ENCODE results near the gene ZNRD2.

Gene ZNRD2

DNA sequence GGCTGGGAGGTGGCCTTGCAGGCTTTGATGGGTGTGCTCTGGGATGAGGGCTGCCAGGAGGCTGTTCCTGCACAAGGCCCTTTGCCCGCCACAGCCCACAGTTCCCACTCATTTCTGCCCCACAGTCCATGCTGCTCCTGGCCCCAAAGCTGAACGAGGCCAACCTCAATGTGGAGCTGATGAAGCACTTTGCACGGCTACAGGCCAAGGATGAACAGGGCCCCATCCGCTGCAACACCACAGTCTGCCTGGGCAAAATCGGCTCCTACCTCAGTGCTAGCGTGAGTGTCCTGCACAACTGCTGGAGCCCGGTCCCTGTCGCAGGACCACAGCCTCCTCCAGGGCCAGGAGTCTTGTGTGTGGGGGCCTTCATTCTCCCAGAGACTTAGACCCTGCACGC is 35.2 kb upstream of the ZNRD2 start:
- TF ChIP-seq, protein P1, sequence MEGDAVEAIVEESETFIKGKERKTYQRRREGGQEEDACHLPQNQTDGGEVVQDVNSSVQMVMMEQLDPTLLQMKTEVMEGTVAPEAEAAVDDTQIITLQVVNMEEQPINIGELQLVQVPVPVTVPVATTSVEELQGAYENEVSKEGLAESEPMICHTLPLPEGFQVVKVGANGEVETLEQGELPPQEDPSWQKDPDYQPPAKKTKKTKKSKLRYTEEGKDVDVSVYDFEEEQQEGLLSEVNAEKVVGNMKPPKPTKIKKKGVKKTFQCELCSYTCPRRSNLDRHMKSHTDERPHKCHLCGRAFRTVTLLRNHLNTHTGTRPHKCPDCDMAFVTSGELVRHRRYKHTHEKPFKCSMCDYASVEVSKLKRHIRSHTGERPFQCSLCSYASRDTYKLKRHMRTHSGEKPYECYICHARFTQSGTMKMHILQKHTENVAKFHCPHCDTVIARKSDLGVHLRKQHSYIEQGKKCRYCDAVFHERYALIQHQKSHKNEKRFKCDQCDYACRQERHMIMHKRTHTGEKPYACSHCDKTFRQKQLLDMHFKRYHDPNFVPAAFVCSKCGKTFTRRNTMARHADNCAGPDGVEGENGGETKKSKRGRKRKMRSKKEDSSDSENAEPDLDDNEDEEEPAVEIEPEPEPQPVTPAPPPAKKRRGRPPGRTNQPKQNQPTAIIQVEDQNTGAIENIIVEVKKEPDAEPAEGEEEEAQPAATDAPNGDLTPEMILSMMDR (IDR thresholded peaks at IDR 0.05; ENCODE audit: borderline replicate concordance, control extremely low read depth, extremely low read depth, insufficient read depth, missing control alignments): no peak
- in situ Hi-C loops (cut with MboI; ENCODE audit: low sequenced_read_pairs, unreplicated experiment): no loop called here

DNA sequence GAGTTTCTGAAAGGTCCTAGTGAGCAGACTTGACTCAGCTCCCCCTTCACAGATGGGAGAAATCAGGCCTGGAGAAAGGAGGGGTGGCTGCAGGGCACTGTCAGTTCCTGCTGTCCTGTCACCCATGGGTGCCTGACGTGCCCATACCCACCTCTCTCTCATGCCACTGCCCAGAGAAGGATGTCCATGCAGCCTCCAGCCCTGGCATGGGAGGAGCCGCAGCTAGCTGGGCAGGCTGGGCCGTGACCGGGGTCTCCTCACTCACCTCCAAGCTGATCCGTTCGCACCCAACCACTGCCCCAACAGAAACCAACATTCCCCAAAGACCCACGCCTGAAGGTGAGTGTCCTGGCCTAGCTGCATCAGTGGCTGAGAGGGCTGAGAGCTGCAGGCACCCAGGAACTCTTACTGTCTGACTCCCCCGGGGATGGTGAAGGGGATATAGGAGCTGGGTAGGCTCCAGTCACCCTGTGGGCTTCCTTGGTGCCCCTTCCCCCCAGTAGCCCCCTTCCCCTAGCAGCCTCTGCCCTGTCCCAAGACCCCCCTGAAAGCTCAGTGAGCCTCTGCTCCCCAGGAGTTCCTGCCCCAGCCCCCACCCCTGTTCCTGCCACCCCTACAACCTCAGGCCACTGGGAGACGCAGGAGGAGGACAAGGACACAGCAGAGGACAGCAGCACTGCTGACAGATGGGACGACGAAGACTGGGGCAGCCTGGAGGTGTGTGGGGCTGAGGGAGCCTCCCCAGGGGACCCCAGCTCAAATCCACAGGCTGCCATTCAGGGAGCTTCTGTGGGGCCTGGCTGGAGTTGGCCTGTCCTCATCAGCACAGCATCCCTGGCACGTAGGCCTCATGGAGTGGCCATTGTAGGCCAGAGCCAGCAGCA is 33.6 kb upstream of the ZNRD2 start:
- in situ Hi-C loops (cut with MboI; ENCODE audit: low sequenced_read_pairs, unreplicated experiment): no loop called here
- no peak for DNase-seq (ENCODE audit: low spot score)
- TF ChIP-seq, protein P1 (IDR thresholded peaks at IDR 0.05; ENCODE audit: borderline replicate concordance, control extremely low read depth, extremely low read depth, insufficient read depth, missing control alignments): no peak

More for the DNA sequence above, 35.2 kb upstream of the ZNRD2 start:
- DNase-seq (ENCODE audit: low spot score): no peak

DNA sequence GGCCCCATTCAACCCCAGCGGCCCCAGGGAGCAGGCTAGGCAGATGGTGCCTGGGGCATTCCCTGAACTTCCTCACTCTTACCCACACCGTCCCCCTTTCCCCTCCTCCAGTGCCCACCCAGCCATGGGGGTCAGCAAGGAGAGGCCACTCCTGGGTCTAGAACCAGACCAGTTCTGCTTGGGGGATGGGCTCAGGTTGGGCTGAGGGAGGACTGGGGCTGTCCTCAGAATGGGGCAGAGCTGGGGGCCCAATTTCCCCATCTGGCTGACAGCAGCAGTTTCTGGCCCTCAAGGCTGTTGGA is 33.0 kb upstream of the ZNRD2 start:
- TF ChIP-seq, protein P1 (IDR thresholded peaks at IDR 0.05; ENCODE audit: borderline replicate concordance, control extremely low read depth, extremely low read depth, insufficient read depth, missing control alignments): no peak
- DNase-seq (ENCODE audit: low spot score): no peak
- in situ Hi-C loops (cut with MboI; ENCODE audit: low sequenced_read_pairs, unreplicated experiment): no loop called here

DNA sequence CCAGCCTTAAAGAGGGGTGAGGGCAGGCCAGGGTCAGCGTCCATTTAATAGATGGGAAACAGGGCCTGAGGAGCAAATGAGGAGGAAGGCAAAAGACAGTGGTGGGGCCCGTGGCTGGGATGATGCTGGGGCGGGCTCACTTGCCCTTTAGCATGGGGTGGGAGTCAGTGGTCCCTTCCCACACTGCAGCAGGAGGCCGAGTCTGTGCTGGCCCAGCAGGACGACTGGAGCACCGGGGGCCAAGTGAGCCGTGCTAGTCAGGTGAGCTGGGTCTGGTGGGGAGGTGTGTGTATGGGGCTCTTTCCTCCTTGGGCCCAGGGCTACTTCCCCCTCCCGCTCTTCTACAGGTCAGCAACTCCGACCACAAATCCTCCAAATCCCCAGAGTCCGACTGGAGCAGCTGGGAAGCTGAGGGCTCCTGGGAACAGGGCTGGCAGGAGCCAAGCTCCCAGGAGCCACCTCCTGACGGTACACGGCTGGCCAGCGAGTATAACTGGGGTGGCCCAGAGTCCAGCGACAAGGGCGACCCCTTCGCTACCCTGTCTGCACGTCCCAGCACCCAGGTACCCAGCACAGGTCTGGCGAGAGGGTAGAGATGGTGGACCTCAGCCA is 32.6 kb upstream of the ZNRD2 start:
- TF ChIP-seq, protein P1 (IDR thresholded peaks at IDR 0.05; ENCODE audit: borderline replicate concordance, control extremely low read depth, extremely low read depth, insufficient read depth, missing control alignments): no peak
- in situ Hi-C loops (cut with MboI; ENCODE audit: low sequenced_read_pairs, unreplicated experiment): no loop called here
- no peak for DNase-seq (ENCODE audit: low spot score)

DNA sequence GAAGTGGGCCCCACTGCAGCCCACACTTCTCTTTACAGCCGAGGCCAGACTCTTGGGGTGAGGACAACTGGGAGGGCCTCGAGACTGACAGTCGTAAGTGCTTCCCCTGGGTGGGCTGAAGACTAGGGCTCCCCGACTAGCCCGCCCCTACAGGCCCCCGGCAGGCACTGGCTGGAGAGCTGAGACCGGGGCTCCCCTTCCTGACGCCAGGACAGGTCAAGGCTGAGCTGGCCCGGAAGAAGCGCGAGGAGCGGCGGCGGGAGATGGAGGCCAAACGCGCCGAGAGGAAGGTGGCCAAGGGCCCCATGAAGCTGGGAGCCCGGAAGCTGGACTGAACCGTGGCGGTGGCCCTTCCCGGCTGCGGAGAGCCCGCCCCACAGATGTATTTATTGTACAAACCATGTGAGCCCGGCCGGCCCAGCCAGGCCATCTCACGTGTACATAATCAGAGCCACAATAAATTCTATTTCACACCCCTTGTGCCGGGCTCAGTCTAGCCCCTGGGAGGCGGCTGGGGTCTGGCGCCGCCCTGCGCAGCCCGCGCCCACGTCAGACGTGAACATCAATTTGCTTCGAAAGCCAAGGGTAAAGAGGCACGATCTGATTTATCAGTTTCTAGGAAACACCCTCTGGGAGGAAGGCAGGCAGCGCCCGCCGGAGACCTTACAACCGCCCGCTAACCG is 31.9 kb upstream of the ZNRD2 start:
- DNase-seq (ENCODE audit: low spot score): no peak
- in situ Hi-C loops (cut with MboI; ENCODE audit: low sequenced_read_pairs, unreplicated experiment): no loop called here
- TF ChIP-seq, protein P1 (IDR thresholded peaks at IDR 0.05; ENCODE audit: borderline replicate concordance, control extremely low read depth, extremely low read depth, insufficient read depth, missing control alignments): no peak

DNA sequence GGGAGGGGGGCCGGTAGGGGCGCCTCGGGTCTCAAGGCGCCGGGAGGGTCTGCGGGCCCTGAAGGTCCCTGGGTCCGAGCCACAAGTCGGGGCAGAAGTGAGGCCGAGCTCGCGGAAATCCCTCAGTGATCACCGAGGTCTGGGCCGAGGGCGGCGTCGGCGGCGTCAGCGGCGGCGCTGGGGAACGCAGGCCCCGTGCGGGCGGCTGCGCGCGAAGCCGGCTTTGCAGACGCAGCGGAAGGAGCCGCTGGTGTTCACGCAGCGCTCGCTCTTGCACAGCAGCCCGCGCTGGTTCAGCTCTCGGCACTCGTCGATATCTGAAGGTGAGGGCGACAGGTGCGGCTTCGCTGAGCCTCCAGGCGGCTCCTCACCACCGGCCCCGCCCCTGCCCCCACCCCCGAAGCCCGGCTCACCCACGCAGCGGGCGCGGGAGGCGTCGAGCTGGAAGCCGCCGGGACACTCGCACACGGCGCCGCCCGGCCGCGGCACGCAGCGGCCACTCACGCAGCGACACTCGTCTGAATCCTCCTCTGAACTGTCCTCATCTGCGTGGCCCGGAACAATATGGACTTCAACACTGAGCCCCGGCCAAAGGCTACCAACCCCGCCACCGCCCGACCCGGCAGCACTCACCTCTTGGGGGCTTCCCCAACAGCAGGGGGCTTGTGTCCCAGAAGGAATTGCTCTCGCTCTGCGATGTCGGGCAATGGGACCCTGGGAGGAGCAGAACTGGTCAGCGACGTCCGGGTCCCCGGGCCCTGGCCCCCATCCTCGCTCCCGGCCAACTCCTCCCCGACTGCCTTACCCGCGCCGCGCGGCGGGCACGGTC is 31.1 kb upstream of the ZNRD2 start:
- in situ Hi-C loops (cut with MboI; ENCODE audit: low sequenced_read_pairs, unreplicated experiment): no loop called here
- TF ChIP-seq, protein P1 (IDR thresholded peaks at IDR 0.05; ENCODE audit: borderline replicate concordance, control extremely low read depth, extremely low read depth, insufficient read depth, missing control alignments): no peak
- no peak for DNase-seq (ENCODE audit: low spot score)

Data from GM13976 (cell line).